ENCODE results near the gene SPRING1. TPM values are rescaled to one million over a fixed set of nuclear protein-coding genes. Genes with fewer than 3 reads are reported as not detected.

The SPRING1 gene
- total and polyA plus RNA-seq, 10 donors: 8.8 to 43.8 (median 23.7) TPM

DNA sequence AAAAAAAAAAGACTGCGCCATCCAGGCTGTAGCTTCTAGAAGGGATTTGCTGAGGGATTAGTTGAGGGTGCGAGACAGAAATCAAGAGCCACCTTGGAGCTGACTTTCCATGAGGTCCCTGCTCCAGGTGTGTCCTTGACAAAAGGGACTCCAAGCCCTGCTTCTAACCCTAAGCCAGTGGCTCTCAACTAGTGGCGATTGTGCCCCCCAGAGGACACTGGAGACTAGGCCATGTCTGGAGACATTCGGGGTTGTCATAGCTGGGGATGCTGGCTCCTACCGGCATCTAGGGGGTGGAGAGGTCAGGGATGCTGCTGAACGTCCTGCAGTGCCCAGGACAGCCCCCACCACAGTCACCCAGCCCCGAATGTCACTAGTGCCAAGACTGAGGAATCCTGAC lies 40.6 kb downstream of the SPRING1 start:
- no peak for DNase-seq

DNA sequence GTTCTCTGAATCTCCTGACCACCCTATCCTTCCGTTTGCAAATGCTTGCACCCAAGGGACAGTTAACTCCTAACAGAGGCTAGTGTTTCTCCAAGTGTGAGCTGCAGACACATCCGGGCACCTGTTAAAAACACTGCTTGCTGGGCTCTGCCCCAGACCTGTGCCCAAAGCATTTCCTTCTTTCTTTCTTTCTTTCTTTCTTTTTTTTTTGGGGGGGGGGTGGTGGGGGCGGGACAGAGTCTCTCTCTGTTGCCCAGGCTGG lies 42.5 kb downstream of the SPRING1 start:
- TF ChIP-seq POLR2A (IDR thresholded peaks at IDR 0.05) (no peak), POLR2AphosphoS5 (IDR thresholded peaks at IDR 0.05) (no peak)
- TF ChIP-seq, protein P1, sequence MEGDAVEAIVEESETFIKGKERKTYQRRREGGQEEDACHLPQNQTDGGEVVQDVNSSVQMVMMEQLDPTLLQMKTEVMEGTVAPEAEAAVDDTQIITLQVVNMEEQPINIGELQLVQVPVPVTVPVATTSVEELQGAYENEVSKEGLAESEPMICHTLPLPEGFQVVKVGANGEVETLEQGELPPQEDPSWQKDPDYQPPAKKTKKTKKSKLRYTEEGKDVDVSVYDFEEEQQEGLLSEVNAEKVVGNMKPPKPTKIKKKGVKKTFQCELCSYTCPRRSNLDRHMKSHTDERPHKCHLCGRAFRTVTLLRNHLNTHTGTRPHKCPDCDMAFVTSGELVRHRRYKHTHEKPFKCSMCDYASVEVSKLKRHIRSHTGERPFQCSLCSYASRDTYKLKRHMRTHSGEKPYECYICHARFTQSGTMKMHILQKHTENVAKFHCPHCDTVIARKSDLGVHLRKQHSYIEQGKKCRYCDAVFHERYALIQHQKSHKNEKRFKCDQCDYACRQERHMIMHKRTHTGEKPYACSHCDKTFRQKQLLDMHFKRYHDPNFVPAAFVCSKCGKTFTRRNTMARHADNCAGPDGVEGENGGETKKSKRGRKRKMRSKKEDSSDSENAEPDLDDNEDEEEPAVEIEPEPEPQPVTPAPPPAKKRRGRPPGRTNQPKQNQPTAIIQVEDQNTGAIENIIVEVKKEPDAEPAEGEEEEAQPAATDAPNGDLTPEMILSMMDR (IDR thresholded peaks at IDR 0.05 in 8 of 11, conservative IDR thresholded peaks at IDR 0.05 in 3 of 11): no peak
- Histone ChIP-seq H3K4me1 (peaks cover 0 to 46% (median 17%) of the 10 kb centered on the region in 6 donors), H3K9me3 (no peaks in the 10 kb centered on the region), H3K27ac (no peak overlapping the region), H3K36me3 (no peaks in the 10 kb centered on the region), H3K27me3 (replicated peaks in 1 of 7) (peaks cover 0 to 63% (median 17%) of the 10 kb centered on the region in 7 donors), H3K4me3 (peak overlapping the region in 1 of 8 donors; percentile 51)
- intact Hi-C loops (cut with DNase I; ENCODE audit: low total_unique reads): loop anchor here (10.0 kb wide), 1 partner anchor 711 kb away; no protein-coding TSS in a partner anchor
- DNase-seq: no peak
- 16 to 47% (median 33%) methylated on average over 3 of the region's 3 CpGs for WGBS, 5 donors

More for the DNA sequence above, 40.6 kb downstream of the SPRING1 start:
- intact Hi-C loops (cut with DNase I; ENCODE audit: low total_unique reads): loop anchor here (10.0 kb wide), 1 partner anchor 713 kb away; no protein-coding TSS in a partner anchor
- no peak overlapping the region for H3K4me3 ChIP-seq
- no peaks in the 10 kb centered on the region for H3K9me3 ChIP-seq
- no peaks in the 10 kb centered on the region for H3K36me3 ChIP-seq
- WGBS, 5 donors: 63 to 100% (median 71%) methylated on average over 4 to 7 of the region's 7 CpGs
- peaks cover 0 to 43% (median 17%) of the 10 kb centered on the region in 6 donors for H3K4me1 ChIP-seq
- H3K27me3 ChIP-seq (replicated peaks in 1 of 7): peaks cover 0 to 45% (median 17%) of the 10 kb centered on the region in 7 donors
- H3K27ac ChIP-seq: no peak overlapping the region
- TF ChIP-seq POLR2AphosphoS5 (IDR thresholded peaks at IDR 0.05) (no peak), POLR2A (IDR thresholded peaks at IDR 0.05) (no peak)
- TF ChIP-seq, protein P1 (IDR thresholded peaks at IDR 0.05 in 8 of 11, conservative IDR thresholded peaks at IDR 0.05 in 3 of 11): no peak

DNA sequence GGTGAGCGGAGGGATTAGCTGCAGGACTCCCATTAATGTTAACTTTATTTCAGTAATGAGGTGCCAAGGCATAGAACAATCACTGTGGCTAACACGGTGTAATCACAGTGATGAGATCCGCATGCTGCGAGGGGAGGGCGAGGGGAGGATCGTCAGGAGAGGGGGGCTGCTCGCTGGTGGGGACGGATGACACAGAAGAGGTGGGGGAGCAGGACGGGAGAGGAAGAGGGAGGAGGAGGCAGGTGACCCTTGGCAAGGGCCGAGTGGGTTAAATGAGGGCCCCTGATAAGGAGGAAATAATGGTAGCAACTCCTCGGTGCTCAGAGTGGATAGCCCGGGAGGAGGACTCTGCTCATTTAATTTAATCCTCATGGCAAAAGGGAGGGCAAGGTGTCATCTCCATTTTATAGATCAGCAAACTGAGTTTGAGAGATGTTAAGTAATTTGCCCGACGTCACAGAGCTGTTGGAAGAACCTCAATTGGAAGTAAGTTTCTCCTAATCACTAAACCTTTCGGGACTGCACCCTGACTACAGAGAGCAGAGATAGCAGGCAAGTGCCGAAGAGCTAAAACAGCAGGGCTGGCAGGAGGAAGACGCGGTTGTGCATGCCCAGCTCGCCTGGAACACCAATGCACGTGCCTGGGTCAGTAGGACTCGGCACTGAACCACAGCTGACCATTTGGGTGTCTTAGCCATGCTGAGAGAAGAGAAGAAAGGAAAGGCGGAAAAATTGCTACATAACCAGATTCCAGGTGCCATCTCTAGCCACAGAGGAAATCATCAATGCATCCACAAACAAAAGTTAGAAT lies 43.0 kb downstream of the SPRING1 start:
- intact Hi-C loops (cut with DNase I; ENCODE audit: low total_unique reads): loop anchor here (10.0 kb wide), 1 partner anchor 710 kb away; no protein-coding TSS in a partner anchor
- 54 to 66% (median 60%) methylated on average over 22 of the region's 22 CpGs for WGBS, 5 donors

More for the DNA sequence above, 43.0 kb downstream of the SPRING1 start:
- Histone ChIP-seq H3K27ac (no peak overlapping the region), H3K4me3 (peak overlapping the region in 1 of 8 donors; percentile 51), H3K27me3 (replicated peaks in 1 of 7) (peaks cover 0 to 69% (median 17%) of the 10 kb centered on the region in 7 donors), H3K36me3 (no peaks in the 10 kb centered on the region), H3K9me3 (no peaks in the 10 kb centered on the region), H3K4me1 (peaks cover 0 to 48% (median 17%) of the 10 kb centered on the region in 6 donors)
- DNase-seq: no peak
- TF ChIP-seq POLR2A (IDR thresholded peaks at IDR 0.05): no peak
- TF ChIP-seq, protein P1 (IDR thresholded peaks at IDR 0.05 in 8 of 11, conservative IDR thresholded peaks at IDR 0.05 in 3 of 11): no peak
- no peak for TF ChIP-seq POLR2AphosphoS5 (IDR thresholded peaks at IDR 0.05)
